Lower lobe of right lung (tissue), 2 donors: ENCODE data around the gene RAPSN. TPM values are rescaled to one million over a fixed set of nuclear protein-coding genes. Genes with fewer than 3 reads are reported as not detected.

Source experiments
- ATAC-seq, 2 donors: fragments of 200-7000 bp; cut with Tn5 transposase; one replicate each; pipeline ENCODE4 v1.9.1; 2020 to 2022; ENCODE audit warnings: mild to moderate bottlenecking in 2 of 2, moderate library complexity in 2 of 2
- DNase-seq: peaks from one replicate; pipeline ENCODE4 v3.0.0-alpha.2; 2020
- H3K27ac ChIP-seq: fragments of 200-600 bp; one replicate; pipeline ENCODE4 v1.8.0; 2022
- H3K27me3 ChIP-seq: fragments of 200-600 bp; one replicate; pipeline ENCODE4 v1.8.0; 2022; ENCODE audit warnings: low read depth
- H3K36me3 ChIP-seq: fragments of 200-600 bp; one replicate; pipeline ENCODE4 v1.8.0; 2022; ENCODE audit warnings: mild to moderate bottlenecking
- H3K4me1 ChIP-seq: fragments of 200-600 bp; one replicate; pipeline ENCODE4 v1.8.0; 2022
- H3K4me3 ChIP-seq: fragments of 200-600 bp; one replicate; pipeline ENCODE4 v1.8.0; 2022; ENCODE audit warnings: mild to moderate bottlenecking
- H3K9me3 ChIP-seq: fragments of 200-600 bp; one replicate; pipeline ENCODE4 v1.8.0; 2022
- intact Hi-C: fragments of 100-400 bp; cut with DNase I; formaldehyde crosslinking; loops from one replicate; pipeline ENCODE4 v1.11.0; 2022
- long read RNA-seq: library from polyadenylated mRNA; unstranded; transcript quantifications from one replicate; pipeline ENCODE4 v2.0.0, GENCODE V29; 2021
- total RNA-seq: library from RNA; stranded (reverse); fragmentation: NEBNext Ultra II Directional; extraction: Animal tissue kit (Norgen Biotek cat#: 25700); gene quantifications from one replicate; pipeline ENCODE4 v1.2.1, GENCODE V29; 2021
- TF ChIP-seq, protein P1 (sequence below): fragments of 200-600 bp; IDR thresholded peaks from one replicate; pipeline ENCODE4 v1.8.0; 2022; ENCODE audit warnings: antibody characterized with exemption, mild to moderate bottlenecking
- donor health status: DM: no; HTN: yes; CAD: no; lungs with severe emphysema.

Gene RAPSN
- total RNA-seq: 1.2 TPM
- long read RNA-seq: 0 reads

DNA sequence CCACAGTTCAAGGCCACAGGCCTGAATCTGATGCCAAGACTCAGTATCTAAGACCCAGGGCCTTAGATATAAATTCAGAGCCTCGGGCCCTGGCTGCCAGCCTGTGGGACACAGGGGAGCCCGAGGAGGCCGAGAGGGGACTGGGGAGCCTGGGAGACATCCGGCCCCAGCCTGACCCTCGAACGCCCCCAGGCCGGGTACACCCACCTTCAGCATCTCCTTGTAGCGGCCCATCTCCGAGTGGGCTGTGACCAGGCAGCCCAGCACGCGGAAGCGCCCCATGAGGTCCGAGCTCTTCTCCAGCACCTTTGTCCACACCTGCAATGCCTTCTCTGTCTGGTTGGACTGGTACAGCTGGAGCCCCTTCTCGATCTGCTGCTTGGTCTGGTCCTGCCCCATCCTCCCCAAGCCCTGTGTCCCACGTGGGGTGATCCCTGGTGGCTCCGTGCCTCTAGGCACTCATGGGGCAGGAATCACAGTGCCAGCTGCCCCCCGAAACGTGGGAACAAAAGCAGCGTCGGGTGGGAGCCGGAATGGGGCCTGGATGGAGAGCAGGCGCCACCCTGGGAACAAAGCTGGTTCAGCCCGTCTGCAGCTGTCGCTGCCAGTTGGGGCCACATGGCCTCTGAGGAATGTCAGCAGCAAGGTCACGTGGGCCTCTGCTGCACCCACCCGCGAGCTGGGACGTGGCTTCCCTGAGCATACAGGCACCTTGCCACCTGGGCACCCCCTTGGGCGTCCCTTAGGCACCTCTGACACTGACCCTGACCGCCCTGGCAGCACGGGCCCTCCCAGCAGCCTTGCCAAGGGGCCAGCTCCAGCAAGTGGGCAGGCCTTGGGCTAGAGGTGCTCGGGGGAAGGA, at the start of gene RAPSN:
TSS of gene RAPSN (minus strand) at position 571 of the 862 bp plus-strand sequence. CDS start at position 399, 172 bp downstream.
- DNase-seq: no peak

DNA sequence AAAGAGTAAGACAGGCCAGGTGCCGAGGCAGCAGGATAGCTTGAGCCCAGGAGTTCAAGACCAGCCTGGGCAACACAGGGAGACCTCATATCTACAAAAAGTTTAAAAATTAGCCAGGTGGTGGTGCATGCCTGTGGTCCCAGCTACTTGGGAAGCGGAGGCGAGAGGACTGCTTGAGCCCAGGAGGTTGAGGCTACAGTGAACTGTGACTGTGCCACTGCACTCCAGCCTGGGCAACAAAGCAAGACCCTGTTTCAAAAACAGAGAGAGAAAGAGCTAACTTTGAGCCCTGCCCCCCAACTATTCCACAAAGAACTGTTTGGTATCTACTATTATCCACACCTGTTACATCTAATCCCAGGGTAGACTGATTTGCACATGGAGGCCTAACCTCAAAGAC, 49.2 kb upstream of the RAPSN start:
- ATAC-seq (no peak), DNase-seq (no peak)
- intact Hi-C loops: no loop called here
- Histone ChIP-seq H3K4me1 (peaks cover 49% of the 10 kb centered on the region), H3K4me3 (no peak overlapping the region), H3K36me3 (peaks cover 7% of the 10 kb centered on the region), H3K27ac (no peak overlapping the region), H3K9me3 (no peaks in the 10 kb centered on the region), H3K27me3 (no peaks in the 10 kb centered on the region)
- TF ChIP-seq, protein P1, sequence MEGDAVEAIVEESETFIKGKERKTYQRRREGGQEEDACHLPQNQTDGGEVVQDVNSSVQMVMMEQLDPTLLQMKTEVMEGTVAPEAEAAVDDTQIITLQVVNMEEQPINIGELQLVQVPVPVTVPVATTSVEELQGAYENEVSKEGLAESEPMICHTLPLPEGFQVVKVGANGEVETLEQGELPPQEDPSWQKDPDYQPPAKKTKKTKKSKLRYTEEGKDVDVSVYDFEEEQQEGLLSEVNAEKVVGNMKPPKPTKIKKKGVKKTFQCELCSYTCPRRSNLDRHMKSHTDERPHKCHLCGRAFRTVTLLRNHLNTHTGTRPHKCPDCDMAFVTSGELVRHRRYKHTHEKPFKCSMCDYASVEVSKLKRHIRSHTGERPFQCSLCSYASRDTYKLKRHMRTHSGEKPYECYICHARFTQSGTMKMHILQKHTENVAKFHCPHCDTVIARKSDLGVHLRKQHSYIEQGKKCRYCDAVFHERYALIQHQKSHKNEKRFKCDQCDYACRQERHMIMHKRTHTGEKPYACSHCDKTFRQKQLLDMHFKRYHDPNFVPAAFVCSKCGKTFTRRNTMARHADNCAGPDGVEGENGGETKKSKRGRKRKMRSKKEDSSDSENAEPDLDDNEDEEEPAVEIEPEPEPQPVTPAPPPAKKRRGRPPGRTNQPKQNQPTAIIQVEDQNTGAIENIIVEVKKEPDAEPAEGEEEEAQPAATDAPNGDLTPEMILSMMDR: no peak

More for the DNA sequence above, at the start of gene RAPSN:
- Histone ChIP-seq H3K9me3 (no peaks in the 10 kb centered on the region), H3K36me3 (no peaks in the 10 kb centered on the region), H3K4me1 (no peaks in the 10 kb centered on the region), H3K27me3 (no peaks in the 10 kb centered on the region), H3K27ac (no peak within 1 kb of the TSS), H3K4me3 (no peak within 1 kb of the TSS)
- intact Hi-C loops: no loop called here
- TF ChIP-seq, protein P1: no peak
- peak; percentile 13 to 24 for ATAC-seq

DNA sequence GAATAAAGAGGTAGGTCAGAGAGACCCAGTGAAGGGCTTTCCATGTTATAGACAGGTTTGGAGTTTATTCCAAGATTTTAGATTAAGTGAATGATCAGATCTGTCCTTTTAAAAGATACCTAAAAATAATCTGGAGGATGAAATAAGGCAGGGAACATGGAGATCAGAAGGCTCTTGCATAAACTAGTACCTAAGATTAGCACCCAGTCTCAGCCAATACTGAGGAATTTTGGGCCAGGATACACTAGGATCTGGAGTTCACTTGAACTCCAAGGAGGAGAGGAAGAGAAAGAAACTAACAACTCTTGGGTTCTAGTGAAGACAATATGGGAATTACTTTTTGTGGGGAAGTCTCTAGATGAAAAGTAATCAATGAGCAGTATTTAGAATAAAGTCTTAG, 47.9 kb upstream of the RAPSN start:
- DNase-seq: no peak
- intact Hi-C loops: no loop called here
- H3K27me3 ChIP-seq: no peaks in the 10 kb centered on the region
- peaks cover 49% of the 10 kb centered on the region for H3K4me1 ChIP-seq
- TF ChIP-seq, protein P1: no peak
- H3K9me3 ChIP-seq: no peaks in the 10 kb centered on the region
- H3K4me3 ChIP-seq: no peak overlapping the region
- peaks cover 17% of the 10 kb centered on the region for H3K36me3 ChIP-seq
- ATAC-seq: no peak
- H3K27ac ChIP-seq: no peak overlapping the region

DNA sequence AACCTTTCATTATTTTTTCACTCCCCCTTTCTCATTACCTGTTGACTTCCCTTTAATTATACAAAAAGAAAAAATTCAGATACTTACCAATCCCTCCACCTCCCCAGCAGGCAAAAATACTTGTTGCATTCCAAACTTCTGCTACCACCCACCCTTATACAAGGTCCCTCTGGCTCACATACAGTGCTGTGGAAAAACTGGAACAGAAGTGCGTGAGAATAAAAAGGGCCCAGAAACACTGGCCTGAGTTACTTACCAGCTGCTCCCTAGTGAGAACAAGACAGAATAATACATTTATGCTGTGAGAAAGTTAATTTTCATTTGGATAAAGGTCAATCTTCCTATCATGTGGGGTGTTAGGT, 46.9 kb upstream of the RAPSN start:
- TF ChIP-seq, protein P1: no peak
- Histone ChIP-seq H3K36me3 (peaks cover 17% of the 10 kb centered on the region), H3K4me1 (peaks cover 47% of the 10 kb centered on the region), H3K27me3 (no peaks in the 10 kb centered on the region), H3K27ac (no peak overlapping the region), H3K9me3 (no peaks in the 10 kb centered on the region), H3K4me3 (no peak overlapping the region)
- ATAC-seq (no peak), DNase-seq (no peak)
- intact Hi-C loops: no loop called here

DNA sequence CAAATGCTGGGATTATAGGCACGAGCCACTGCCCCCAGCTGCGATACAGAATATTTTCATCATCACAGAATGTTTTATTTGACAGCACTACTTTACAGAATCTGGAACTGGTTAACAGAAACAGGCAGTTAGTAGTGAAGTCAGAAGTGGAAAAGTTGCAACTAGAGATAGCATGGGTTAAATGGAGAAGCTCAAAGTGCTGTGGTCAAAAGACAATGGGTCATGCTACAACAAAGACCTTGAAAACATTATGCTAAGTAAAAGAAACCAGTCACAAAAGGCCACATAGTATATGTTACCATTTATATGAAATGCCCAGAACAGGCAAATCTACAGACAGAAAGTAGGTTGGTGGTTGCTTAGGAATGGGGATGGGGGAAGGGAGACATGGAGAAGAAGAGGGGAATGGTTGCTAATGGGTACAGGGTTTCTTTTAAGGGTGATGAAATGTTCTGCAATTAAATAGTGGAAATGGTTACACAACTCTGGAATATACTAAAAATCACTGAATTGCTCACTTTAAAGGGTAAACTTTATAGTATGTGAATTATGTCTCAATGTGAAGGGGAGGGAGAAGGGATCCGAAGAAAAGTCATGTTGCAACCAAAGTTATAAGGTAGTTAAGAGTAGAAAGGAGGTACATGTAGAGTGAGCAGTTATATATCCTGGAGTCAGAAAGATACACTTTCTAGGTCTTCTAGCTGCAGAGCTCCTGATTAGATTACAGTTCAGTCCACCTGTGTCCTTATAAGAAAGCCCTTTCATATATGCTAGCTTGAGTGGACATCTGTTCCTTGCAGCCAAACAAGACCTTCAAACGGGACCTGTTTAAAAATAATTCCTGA, 46.3 kb upstream of the RAPSN start:
- TF ChIP-seq, protein P1: no peak
- Histone ChIP-seq H3K4me1 (peaks cover 42% of the 10 kb centered on the region), H3K36me3 (peaks cover 17% of the 10 kb centered on the region), H3K27me3 (no peaks in the 10 kb centered on the region), H3K9me3 (no peaks in the 10 kb centered on the region), H3K27ac (no peak overlapping the region), H3K4me3 (no peak overlapping the region)
- DNase-seq (no peak), ATAC-seq (peak in 1 of 2 donors; percentile 18)
- intact Hi-C loops: no loop called here
